Left lung (tissue), 10 donors: ENCODE results near the gene CCNF. TPM values are rescaled to one million over a fixed set of nuclear protein-coding genes. Genes with fewer than 3 reads are reported as not detected.
"Not testable (repeated sequence)": the region's sequence is repeated elsewhere in the genome, so short reads cannot be mapped to it uniquely, and the experiment has no call there.

Source experiments
- ATAC-seq: fragments of 200-7000 bp; cut with Tn5 transposase; one replicate; pipeline ENCODE4 v1.9.1; 2020; ENCODE audit warnings: moderate library complexity
- DNase-seq, 4 donors: peaks; one replicate each; pipeline ENCODE4 v3.0.0-alpha.2; 2013 to 2020
- H3K27ac ChIP-seq, 2 donors: fragments of 200-600 bp; sonication (generic) in 1 of 2; one replicate each; pipeline versions ENCODE4 v1.5.0 to v1.8.0; 2020 to 2021
- H3K27me3 ChIP-seq, 2 donors: fragments of 200-600 bp; sonication (generic) in 1 of 2; one replicate each; pipeline versions ENCODE4 v1.5.0 to v1.8.0; 2020 to 2021
- H3K36me3 ChIP-seq, 2 donors: fragments of 200-600 bp; sonication (generic) in 1 of 2; one replicate each; pipeline versions ENCODE4 v1.5.0 to v1.8.0; 2020 to 2021
- H3K4me1 ChIP-seq, 2 donors: fragments of 200-600 bp; one replicate each; pipeline ENCODE4 v1.8.0; 2021
- H3K4me3 ChIP-seq, 2 donors: fragments of 200-600 bp; sonication (generic) in 1 of 2; one replicate each; pipeline versions ENCODE4 v1.5.0 to v1.8.0; 2020 to 2021; ENCODE audit warnings: mild to moderate bottlenecking in 1 of 2
- H3K9me3 ChIP-seq, 2 donors: fragments of 200-600 bp; sonication (generic) in 1 of 2; one replicate each; pipeline versions ENCODE4 v1.5.0 to v1.8.0; 2020 to 2021
- intact Hi-C, 2 donors: fragments of 100-400 bp; cut with DNase I; formaldehyde crosslinking; loops; one replicate each; pipeline versions ENCODE4 v1.11.2 to v1.14.2; 2022
- polyA plus RNA-seq, 6 donors: library from polyadenylated mRNA; unstranded; fragments of 120-200 nt; gene quantifications; one replicate each; pipeline ENCODE4 v1.2.1, GENCODE V29; 2013; ENCODE audit not compliant: insufficient read length in 6 of 6
- total RNA-seq, 2 donors: library from RNA; stranded (reverse); fragmentation: NEBNext Ultra II Directional; extraction: Animal tissue kit (Norgen Biotek cat#: 25700); gene quantifications; one replicate each; pipeline ENCODE4 v1.2.1, GENCODE V29; 2021
- TF ChIP-seq, protein P1 (sequence below), 2 donors: fragments of 200-600 bp; sonication (generic) in 1 of 2; IDR thresholded peaks; one replicate each; pipeline versions ENCODE4 v1.5.0 to v1.8.0; 2021; ENCODE audit warnings: antibody characterized with exemption in 2 of 2
- donor health status: DM: no; HTN: yes; CAD: no.
- donor health status: DM: no; HTN: no; CAD: no.

CCNF gene
- total and polyA plus RNA-seq, 8 donors = 4.7 to 17.3 (median 9.7) TPM

DNA sequence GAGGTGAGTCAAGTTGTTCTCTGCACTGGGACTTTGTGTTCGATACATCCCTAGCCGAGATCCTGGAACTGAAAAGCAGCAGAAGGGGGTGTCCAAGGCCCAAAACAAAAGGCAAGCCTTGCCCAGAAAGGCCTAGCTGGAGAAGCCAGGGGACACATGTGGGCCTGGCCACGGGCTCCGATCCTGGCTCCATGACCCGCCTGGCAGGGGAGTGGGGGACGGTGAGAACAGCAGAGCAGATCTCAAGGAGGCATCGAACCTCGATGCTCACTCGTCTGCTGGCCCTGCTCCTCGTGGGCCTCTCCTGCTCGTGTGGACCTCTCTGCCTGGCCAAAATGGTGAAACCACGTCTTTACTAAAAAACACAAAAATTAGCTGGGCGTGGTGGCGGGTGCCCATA, 8.9 kb downstream of the CCNF start:
- Histone ChIP-seq H3K4me1 (no peaks in the 10 kb centered on the region), H3K27ac (no peak overlapping the region), H3K9me3 (no peaks in the 10 kb centered on the region), H3K27me3 (no peaks in the 10 kb centered on the region), H3K4me3 (no peak overlapping the region), H3K36me3 (peaks cover 0 to 69% of the 10 kb centered on the region in 2 donors)
- TF ChIP-seq, protein P1, sequence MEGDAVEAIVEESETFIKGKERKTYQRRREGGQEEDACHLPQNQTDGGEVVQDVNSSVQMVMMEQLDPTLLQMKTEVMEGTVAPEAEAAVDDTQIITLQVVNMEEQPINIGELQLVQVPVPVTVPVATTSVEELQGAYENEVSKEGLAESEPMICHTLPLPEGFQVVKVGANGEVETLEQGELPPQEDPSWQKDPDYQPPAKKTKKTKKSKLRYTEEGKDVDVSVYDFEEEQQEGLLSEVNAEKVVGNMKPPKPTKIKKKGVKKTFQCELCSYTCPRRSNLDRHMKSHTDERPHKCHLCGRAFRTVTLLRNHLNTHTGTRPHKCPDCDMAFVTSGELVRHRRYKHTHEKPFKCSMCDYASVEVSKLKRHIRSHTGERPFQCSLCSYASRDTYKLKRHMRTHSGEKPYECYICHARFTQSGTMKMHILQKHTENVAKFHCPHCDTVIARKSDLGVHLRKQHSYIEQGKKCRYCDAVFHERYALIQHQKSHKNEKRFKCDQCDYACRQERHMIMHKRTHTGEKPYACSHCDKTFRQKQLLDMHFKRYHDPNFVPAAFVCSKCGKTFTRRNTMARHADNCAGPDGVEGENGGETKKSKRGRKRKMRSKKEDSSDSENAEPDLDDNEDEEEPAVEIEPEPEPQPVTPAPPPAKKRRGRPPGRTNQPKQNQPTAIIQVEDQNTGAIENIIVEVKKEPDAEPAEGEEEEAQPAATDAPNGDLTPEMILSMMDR (IDR thresholded peaks at IDR 0.05) = no peak
- ATAC-seq (no peak), DNase-seq (no peak)
- intact Hi-C loops = no loop called here

DNA sequence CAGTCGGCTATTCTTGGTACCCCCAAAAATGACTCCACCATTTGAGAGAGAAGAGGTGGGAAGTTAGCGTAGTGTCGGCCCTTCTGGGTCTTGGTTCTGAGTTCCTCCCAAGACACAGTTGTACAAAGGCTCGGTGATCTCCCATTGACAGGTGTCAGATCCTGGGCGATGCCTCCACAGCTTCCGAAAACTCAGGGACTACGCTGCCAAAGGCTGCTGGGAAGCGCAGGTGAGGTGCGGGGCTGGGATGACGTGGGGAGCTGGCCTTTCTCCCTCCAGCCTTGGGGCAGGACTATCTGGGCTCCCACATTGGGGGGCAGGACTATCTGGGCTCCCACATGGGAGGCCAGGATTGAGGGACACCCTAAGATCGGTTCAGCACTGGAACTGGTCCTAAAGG, 10.4 kb downstream of the CCNF start:
- intact Hi-C loops = no loop called here
- DNase-seq (no peak), ATAC-seq (no peak)
- Histone ChIP-seq H3K27me3 (no peaks in the 10 kb centered on the region), H3K36me3 (peaks cover 0 to 66% of the 10 kb centered on the region in 2 donors), H3K9me3 (no peaks in the 10 kb centered on the region), H3K27ac (no peak overlapping the region), H3K4me3 (no peak overlapping the region), H3K4me1 (no peaks in the 10 kb centered on the region)
- TF ChIP-seq, protein P1 (IDR thresholded peaks at IDR 0.05) = no peak

DNA sequence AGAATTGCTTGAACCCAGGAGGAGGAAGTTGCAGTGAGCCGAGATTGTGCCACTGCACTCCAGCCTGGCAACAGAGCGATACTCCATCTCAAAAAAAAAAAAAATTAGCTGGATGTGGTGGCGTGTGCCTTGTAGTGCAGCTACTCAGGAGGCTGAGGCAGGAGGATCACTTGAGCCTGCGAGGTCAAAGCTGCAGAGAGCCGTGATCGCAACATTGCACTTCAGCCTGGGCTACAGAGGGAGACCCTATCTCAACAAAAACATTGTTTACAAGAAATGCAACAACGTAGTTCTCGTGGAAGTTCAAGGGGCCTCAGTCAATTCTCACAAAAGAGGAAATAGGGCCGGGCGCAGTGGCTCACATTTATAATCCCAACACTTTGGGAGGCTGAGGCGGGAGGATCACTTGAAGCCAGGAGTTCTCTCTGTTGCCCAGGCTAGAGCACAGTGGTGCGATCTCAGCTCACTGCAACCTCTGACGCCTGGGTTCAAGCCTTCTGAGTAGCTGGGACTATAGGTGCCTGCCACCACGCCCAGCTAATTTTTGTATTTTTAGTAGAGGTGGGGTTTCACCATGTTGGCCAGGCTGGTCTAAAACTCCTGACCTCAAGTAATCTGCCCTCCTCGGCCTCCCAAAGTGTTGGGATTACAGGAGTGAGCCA, 12.0 kb downstream of the CCNF start:
- H3K9me3 ChIP-seq, intact Hi-C loops, H3K27ac ChIP-seq, H3K27me3 ChIP-seq, H3K4me1 ChIP-seq, ATAC-seq, DNase-seq, H3K4me3 ChIP-seq: not testable (repeated sequence)
- H3K36me3 ChIP-seq = peaks cover 0 to 75% of the 10 kb centered on the region in 2 donors

DNA sequence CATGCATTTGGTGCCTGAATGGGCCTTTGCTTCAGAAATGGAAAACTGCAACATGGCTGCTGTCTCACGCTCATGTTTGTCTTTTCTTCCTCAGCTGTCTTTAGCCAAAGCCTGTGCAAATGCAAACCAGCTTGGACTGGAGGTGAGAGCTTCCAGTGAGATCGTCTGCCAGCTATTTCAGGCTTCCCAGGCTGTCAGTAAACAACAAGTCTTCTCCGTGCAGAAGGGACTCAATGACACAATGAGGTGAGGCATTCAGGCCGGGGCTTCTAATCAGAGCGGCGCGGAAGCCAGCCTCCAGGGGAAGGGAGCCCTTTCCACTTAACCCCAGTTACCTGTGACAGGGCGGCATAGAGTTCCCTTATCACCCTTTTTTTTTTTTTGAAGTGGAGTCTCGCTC, 14.3 kb downstream of the CCNF start:
- Histone ChIP-seq H3K4me1 (no peaks in the 10 kb centered on the region), H3K27me3 (no peaks in the 10 kb centered on the region), H3K9me3 (no peaks in the 10 kb centered on the region), H3K4me3 (no peak overlapping the region), H3K27ac (no peak overlapping the region), H3K36me3 (peaks cover 0 to 76% of the 10 kb centered on the region in 2 donors)
- intact Hi-C loops = no loop called here
- TF ChIP-seq, protein P1 (IDR thresholded peaks at IDR 0.05) = no peak
- DNase-seq = peak in 1 of 4 donors; percentile 35
- ATAC-seq = no peak

DNA sequence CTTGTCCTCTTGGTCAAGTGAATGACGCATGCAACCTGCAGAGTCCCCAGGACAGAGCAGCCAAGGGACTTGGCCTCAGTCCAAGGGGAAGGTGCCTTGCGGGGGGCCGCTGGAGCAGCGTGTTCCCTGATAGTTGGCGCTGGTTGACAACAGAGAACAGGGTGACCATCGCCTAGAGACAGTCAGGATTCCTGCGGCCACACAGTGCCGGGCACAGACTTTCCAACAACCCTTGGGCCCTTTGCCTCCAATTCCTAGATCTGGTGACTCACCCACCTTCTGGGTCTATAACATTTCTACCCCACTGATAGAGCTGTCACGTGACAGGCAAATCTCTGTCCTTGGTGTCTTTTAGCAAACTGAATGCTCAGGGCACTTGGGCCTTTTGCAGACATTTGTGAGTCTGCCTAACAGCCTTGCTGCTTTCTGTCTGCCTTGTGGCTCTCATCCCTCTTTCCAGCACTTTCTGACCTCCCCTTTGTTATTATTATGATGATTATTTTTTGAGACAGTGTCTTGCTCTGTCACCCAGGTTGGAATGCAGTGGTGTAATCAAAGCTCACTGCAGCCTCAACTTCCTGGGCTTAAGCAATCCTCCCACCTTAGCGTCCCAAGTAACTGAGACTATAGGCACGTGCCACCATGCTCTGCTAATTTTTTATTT, 18.8 kb downstream of the CCNF start:
- H3K36me3 ChIP-seq = peaks cover 0 to 91% of the 10 kb centered on the region in 2 donors

More for the DNA sequence above, 18.8 kb downstream of the CCNF start:
- intact Hi-C loops = no loop called here
- Histone ChIP-seq H3K27ac (no peak overlapping the region), H3K9me3 (no peaks in the 10 kb centered on the region), H3K27me3 (no peaks in the 10 kb centered on the region), H3K4me3 (no peak overlapping the region), H3K4me1 (no peaks in the 10 kb centered on the region)
- DNase-seq = peak in 1 of 4 donors; percentile 42
- ATAC-seq = no peak
- TF ChIP-seq, protein P1 (IDR thresholded peaks at IDR 0.05) = no peak
